Measurements from ENCODE around the gene POU2F1.

The POU2F1 gene

GRCh38 chr1:167439301-167439988 lies 218.8 kb downstream of the POU2F1 start:
- DNase-seq (ENCODE audit: low read depth in 3 of 3, low spot score in 1 of 3) = no peak

DNA sequence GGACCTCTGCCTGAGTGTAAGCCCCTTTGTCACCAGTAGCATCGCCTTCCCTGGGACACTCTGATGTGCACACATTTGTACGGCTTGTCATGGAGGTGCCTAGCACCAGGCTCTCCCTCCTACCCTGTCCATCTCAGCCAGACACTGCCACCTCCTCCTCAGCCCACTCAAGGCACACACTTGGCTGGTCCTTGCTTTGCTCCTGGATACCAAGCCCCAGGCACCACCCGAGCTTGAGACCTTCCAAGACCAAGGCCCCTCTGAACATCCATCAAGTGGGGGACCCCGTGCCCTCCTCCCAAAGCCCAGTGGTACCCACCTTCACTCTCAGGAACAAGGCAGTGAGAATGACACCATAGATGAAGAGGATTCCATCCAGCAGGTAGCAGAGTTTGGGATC lies 219.7 kb downstream of the POU2F1 start:
- DNase-seq (ENCODE audit: low read depth in 3 of 3, low spot score in 1 of 3) = no peak

DNA sequence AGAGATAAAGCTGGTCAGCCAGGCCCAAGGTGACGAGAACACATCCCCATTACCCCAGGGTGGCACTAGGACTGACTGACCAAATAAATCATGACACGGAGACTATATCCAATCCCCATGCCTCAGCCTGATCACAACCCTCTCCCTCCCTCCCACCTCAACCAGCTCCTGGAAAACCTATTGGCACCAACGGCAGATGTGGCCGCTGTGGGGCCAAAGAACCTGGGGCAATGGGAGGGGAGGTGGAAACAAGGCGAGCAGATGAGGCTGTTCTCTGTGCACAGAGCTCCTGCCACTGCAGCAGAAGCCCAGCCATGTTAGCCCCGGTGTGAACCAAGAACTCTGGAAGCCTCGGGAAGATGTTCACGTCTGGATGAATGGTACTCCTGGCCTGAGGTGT lies 220.1 kb downstream of the POU2F1 start:
- DNase-seq (ENCODE audit: low read depth in 3 of 3, low spot score in 1 of 3) = no peak

GRCh38 chr1:167441222-167441621 lies 220.5 kb downstream of the POU2F1 start:
- no peak for DNase-seq (ENCODE audit: low read depth in 3 of 3, low spot score in 1 of 3)

DNA sequence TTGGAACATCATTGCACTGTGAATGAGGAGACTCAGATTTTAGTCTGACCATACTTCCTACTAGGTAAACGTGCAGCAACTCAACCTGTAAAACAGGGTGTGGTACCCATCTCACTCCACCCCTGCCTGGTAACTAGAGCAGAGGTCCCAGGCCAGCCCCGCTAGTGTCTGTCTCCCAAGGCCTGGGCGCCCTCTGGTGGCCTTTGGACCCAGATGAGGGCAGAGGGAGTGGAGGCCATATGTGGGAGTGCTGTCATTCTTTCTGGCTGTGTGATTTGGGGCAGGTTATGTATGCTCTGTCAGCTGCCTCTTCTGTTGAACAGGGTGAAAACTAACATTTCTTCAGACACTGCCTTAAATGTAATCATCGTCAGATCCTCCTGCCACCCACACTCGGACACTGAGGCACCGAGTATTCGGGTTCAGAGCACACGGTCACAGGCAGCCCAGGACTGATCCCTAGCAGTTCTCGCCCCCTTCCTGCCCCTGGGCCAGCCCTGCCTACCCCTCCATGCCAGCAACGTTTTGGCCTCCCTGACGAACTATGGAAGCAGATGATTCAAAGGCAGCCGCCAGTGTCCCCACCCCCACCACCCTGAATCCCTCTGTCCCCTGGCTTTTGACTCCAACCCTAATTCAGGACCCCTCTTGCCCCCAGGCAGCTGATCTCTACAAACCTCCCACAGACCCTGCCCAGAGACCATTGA lies 221.6 kb downstream of the POU2F1 start:
- DNase-seq (ENCODE audit: low read depth in 3 of 3, low spot score in 1 of 3) = peak; percentile 66 to 84 (median 69)

- DNase-seq (ENCODE audit: low read depth in 3 of 3, low spot score in 1 of 3) = no peak
Measured at GRCh38 chr1:167442854-167443565, 222.3 kb downstream of the POU2F1 start.

DNA sequence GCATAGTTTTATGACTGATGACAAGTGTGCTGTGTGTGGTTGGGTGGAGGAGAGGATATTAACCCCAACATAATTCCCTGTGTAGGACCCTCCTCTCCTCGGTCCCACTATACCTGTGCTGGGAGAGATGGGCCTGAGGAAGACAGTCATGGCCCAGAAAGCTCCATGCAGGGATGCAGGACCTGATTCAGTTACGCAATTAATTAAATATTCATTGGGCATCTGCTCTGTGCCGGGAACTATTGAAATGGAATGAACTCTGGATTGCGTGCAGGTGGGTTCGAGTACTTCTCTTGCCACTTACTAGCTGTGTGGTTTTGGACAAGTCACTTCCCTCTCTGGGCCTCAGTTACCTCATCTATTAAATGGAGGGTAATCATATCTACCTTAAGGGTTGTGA lies 223.1 kb downstream of the POU2F1 start:
- DNase-seq (ENCODE audit: low read depth in 3 of 3, low spot score in 1 of 3) = no peak

- no peak for DNase-seq (ENCODE audit: low read depth in 3 of 3, low spot score in 1 of 3)
Measured at GRCh38 chr1:167446966-167447365, 226.3 kb downstream of the POU2F1 start.

DNA sequence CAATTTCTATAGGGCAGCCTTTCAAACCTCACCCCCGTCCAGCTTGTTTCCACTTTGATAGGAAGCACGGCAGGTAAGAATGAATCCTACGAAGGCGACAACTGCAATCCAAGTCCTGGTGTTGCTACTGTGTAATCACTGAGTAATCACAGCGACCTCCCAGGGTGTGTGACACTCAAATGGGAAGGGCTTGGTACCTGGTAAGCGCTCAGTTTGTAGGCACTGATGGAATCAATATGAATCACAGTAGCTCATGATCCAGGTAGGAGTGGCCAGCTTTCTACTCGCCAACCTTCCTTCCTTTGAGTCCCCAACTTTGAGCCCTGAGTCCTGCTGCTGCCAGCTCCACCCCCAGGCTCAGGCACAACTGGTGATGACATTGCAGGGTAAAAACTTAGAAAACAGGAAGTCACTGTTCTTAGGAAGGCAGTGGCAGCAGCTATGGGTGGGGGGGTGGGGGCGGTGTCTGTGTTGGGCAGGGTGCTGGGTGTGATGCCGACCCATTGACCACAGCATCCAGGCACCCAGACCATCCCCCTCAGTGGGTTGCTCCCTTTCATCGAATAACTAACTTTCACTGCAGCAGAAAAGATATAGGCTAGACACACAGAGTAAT lies 226.9 kb downstream of the POU2F1 start:
- peak in 1 of 3 donors; percentile 41 for DNase-seq (ENCODE audit: low read depth in 3 of 3, low spot score in 1 of 3)

DNA sequence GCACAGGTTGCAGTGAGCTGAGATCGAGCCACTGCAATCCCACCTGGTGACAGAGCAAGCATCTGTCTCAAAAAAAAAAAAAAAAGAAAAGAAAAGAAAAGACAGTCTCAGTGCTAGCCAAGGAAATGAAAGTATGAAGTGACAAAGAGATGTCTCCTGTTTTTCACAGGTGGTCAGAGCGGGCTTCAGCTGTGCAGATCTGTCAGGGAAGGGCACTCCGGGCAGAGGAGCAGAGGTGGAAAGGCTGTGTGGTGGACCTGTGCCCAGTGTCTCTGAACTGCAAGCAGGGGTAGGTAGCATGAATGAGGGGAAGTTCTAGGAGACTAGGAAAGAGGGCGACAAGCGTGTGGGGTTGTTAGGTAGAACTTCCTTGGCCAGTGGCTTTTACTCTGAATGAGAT lies 230.2 kb downstream of the POU2F1 start:
- DNase-seq (ENCODE audit: low read depth in 3 of 3, low spot score in 1 of 3) = no peak

GRCh38 chr1:167452483-167452882 lies 231.8 kb downstream of the POU2F1 start:
- no peak for DNase-seq (ENCODE audit: low read depth in 3 of 3, low spot score in 1 of 3)

DNA sequence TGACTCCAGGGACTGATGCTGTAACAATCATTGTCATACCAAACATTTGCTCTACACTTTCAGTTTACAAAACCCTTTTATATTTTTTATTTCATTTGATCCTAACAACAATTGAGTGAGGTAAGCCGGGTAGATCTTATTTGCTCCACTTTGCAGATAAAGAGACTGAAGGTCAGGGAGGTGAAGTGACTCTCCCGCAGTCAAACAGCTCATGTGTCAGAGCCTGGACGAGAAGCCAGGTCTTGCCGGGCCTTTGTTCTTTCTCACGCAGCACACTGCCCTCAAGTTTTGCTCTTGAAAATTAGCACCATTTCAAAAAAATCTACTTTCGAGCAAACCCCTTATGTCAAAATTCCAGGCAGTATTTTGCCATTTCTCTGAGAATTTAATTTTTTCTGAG lies 232.4 kb downstream of the POU2F1 start:
- no peak for DNase-seq (ENCODE audit: low read depth in 3 of 3, low spot score in 1 of 3)

DNA sequence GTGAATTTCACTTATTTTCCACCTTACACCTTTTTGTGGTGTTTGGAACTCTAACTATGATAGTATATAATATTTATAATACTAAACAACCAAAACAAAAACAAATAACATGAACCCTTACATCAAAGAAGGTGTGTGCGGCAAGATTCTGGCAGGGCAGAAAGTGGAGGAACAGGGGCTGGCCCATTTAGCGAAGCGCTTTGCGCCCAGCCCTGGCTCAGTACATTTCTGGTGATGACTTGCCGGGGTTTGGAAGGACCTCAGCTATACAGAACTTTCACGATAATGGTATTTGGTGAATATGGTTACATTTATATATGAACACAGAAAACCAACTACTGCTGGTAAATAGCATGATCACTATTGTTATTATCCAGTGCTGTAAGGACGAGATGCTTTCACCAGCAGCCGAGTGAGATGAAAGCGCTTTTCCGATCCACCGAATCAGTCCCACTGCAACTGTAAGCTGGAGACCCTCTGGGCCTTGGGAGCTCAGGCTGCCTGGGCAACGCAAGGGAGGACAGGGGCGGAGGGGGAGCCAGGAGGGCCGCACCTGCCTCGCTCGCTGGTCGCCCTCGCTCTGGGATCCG lies 233.7 kb downstream of the POU2F1 start:
- no peak for DNase-seq (ENCODE audit: low read depth in 3 of 3, low spot score in 1 of 3)

- DNase-seq (ENCODE audit: low read depth in 3 of 3, low spot score in 1 of 3) = peak; percentile 44 to 62 (median 55)
Measured at GRCh38 chr1:167454894-167455785, 234.5 kb downstream of the POU2F1 start.

DNA sequence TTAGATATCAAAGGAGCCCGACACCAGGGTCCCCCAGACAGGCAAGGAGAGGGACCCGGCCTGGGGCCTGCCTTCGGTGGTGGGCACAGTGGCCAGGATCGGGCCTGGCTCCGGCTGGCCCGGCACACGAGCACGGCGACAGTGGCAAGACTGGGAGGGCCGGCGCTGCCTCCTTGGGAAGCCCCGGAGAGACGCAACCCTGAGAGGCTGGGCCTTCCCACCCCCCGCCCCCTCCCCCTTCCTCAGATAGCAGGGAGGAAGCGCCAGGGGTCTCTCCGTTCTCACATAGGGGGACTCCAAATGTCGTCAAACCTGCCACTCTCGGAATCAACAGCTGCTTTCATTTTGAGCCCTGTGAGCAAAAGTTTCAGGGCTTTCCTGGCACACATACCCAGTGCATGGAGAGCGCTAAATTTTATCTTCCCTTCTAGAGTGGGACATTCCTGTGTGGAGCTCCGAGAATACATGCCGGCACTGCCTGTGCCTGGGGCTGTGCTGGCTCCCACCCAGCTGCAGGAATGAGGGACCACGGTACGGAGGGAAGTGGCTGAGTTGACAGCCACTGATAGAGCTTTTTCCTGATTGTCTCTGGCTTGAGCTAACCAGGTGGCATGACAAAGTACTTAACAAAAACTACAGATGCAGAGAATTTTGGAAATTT lies 235.2 kb downstream of the POU2F1 start:
- DNase-seq (ENCODE audit: low read depth in 3 of 3, low spot score in 1 of 3) = peak in 1 of 3 donors; percentile 35

DNA sequence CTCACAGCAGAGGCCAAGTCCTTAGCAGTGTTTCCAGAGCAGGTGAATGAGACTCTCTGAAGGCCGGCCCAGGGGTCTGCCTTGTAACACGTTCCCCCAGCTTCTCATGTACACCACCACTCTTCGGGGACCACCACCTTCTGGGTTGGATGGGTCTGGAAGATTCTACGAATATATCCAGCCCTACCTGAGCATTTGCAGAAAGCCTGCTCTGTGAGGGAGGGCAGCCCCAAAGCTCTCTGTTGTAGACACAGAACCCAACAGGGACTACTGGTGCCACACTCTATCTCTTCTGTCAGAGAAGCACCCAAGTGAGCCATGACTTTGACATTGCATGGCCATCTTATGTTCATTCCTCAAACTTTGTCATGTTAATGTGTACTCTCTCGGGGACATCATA lies 235.8 kb downstream of the POU2F1 start:
- DNase-seq (ENCODE audit: low read depth in 3 of 3, low spot score in 1 of 3) = no peak

DNA sequence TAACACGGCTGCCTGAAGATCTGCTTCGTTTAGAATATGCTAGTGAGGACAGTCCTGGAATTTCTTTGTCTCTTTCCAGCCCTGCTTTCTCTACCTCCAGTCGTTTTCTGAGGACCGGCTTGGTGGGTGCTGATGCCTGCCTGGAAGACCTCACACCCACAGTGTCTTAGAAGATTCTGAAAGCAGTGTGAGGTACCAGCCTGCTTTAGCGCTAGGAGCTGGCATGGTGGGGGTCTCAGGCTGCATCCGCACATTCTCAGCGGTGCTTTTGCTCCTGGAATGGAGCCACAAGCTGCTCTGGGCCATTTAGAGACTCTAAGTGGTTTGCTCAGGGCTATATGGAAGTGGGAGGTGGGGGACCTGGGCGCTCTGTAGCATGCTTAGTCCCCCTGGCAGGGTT lies 236.2 kb downstream of the POU2F1 start:
- no peak for DNase-seq (ENCODE audit: low read depth in 3 of 3, low spot score in 1 of 3)

- no peak for DNase-seq (ENCODE audit: low read depth in 3 of 3, low spot score in 1 of 3)
Measured at GRCh38 chr1:167457936-167458584, 237.4 kb downstream of the POU2F1 start.

GRCh38 chr1:167460836-167461235 lies 240.2 kb downstream of the POU2F1 start:
- peak in 1 of 3 donors; percentile 43 for DNase-seq (ENCODE audit: low read depth in 3 of 3, low spot score in 1 of 3)

All from stimulated activated CD4-positive, alpha-beta T cell treated with anti-CD3 and anti-CD28 coated beads, TNF-alpha, amount 100 ng/mL, for 1 hour (primary cell).